Transverse colon (tissue), 4 donors: ENCODE results near the gene ZBP1. TPM values are rescaled to one million over a fixed set of nuclear protein-coding genes. Genes with fewer than 3 reads are reported as not detected.

Experiments used
- DNase-seq: peaks from one replicate; pipeline ENCODE4 v3.0.0-alpha.2; 2019
- H3K27ac ChIP-seq, 4 donors: fragments of 200-600 bp; sonication (generic); 2 replicates each; pipeline ENCODE4 v1.5.1; 2016 to 2018; ENCODE audit warnings: inconsistent platforms in 4 of 4
- H3K27me3 ChIP-seq: fragments of 200-600 bp; sonication (generic); 2 replicates; pipeline ENCODE4 v1.5.1; 2017; ENCODE audit warnings: inconsistent platforms
- H3K36me3 ChIP-seq, 4 donors: fragments of 200-600 bp; sonication (generic); 2 replicates each; pipeline ENCODE4 v1.5.1; 2017 to 2019; ENCODE audit warnings: inconsistent platforms in 4 of 4
- H3K4me1 ChIP-seq, 4 donors: fragments of 200-600 bp; sonication (generic); 2 replicates each; pipeline ENCODE4 v1.5.1; 2017 to 2020; ENCODE audit warnings: inconsistent platforms in 4 of 4
- H3K4me3 ChIP-seq, 4 donors: fragments of 200-600 bp; sonication (generic); 1 replicate in 1 of 4; 2 replicates in 3 of 4; pipeline versions ENCODE4 v1.5.1 to v1.6.1; 2017 to 2019; ENCODE audit warnings: inconsistent platforms in 4 of 4
- H3K9me3 ChIP-seq, 2 donors: fragments of 200-600 bp; sonication (generic); 2 replicates each; pipeline ENCODE4 v1.5.1; 2017 to 2019; ENCODE audit warnings: inconsistent platforms in 2 of 2
- EP300 ChIP-seq: sonication (generic); formaldehyde crosslinking; IDR thresholded peaks from one replicate; pipeline ENCODE4 v1.6.1; 2017; ENCODE audit warnings: antibody characterized with exemption, low read depth
- POLR2A ChIP-seq: fragments of 450-650 bp; IDR thresholded peaks from one replicate; pipeline ENCODE4 v1.6.1; 2016; ENCODE audit warnings: antibody characterized with exemption, mild to moderate bottlenecking, moderate library complexity
- POLR2AphosphoS5 ChIP-seq, 3 donors: sonication (generic); formaldehyde crosslinking; IDR thresholded peaks; one replicate each; pipeline ENCODE4 v1.6.1; 2016; ENCODE audit warnings: antibody characterized with exemption in 3 of 3
- WGBS, 2 donors: methylation state at CpG; one replicate each; pipeline ENCODE4 v1.1.5; 2018; ENCODE audit warnings: low coverage in 1 of 2; 5-methylcytosine and 5-hydroxymethylcytosine counted together
- in situ Hi-C, 4 donors: fragments of 200-750 bp; cut with MboI; loops; one replicate each; pipeline versions ENCODE4 v1.15.0 to v1.15.1; 2017; ENCODE audit warnings: low sequenced_read_pairs in 3 of 4, low pct_ligation_motif_present in 1 of 4, low pct_unique_long_range_greater_than_20kb in 1 of 4
- intact Hi-C: fragments of 100-400 bp; cut with DNase I; formaldehyde crosslinking; loops from one replicate; pipeline ENCODE4 v1.15.1; 2023; ENCODE audit warnings: low total_unique reads
- total RNA-seq, 4 donors: library from RNA; depleted of rRNA; stranded (reverse); fragments of >200 nt; gene quantifications; one replicate each; pipeline ENCODE4 v1.1.0, GENCODE V29; 2016
- TF ChIP-seq, protein P1 (sequence below), 5 experiments: fragments of 200-600 bp in 3 of 5; fragments of 450-650 bp in 2 of 5; sonication (generic) in 3 of 5; IDR thresholded peaks; 1 replicate in 2 of 5; 2 replicates in 3 of 5; pipeline ENCODE4 v1.5.1; 2016 to 2017; ENCODE audit warnings: antibody characterized with exemption in 5 of 5, inconsistent platforms in 3 of 5, mild to moderate bottlenecking in 2 of 5, moderate library complexity in 1 of 5

Gene ZBP1
- total RNA-seq, 4 donors from 2014 or later = 1.6 to 4.4 TPM; not detected in 2

GRCh38 chr20:57657535-57658446 lies 37.6 kb upstream of the ZBP1 start:
- Histone ChIP-seq H3K27ac (peak overlapping the region in 2 of 4 donors; percentile 0 to 12), H3K4me3 (no peak overlapping the region), H3K27me3 (no peaks in the 10 kb centered on the region), H3K9me3 (no peaks in the 10 kb centered on the region), H3K36me3 (no peaks in the 10 kb centered on the region), H3K4me1 (peaks cover 3 to 9% (median 7%) of the 10 kb centered on the region in 4 donors)
- peak; percentile 72 for DNase-seq
- 68% methylated on average over 30 of the region's 36 CpGs; no CpG with 5 or more reads in 1 of the 2 donors for WGBS, 2 donors
- in situ Hi-C loops (loop anchor here (5.0 to 25.0 kb wide), 6 partner anchors 230 to 527 kb away; no protein-coding TSS in a partner anchor), intact Hi-C loops (loop anchor here (10.0 kb wide), 1 partner anchor 197 kb away; no protein-coding TSS in a partner anchor)
- TF ChIP-seq POLR2A = no peak
- TF ChIP-seq POLR2AphosphoS5 (IDR thresholded peaks at IDR 0.05) = no peak

- WGBS, 2 donors = 87% methylated on average over 14 of the region's 20 CpGs; no CpG with 5 or more reads in 1 of the 2 donors
- intact Hi-C loops (loop anchor here (10.0 kb wide), 1 partner anchor 198 kb away; no protein-coding TSS in a partner anchor), in situ Hi-C loops (loop anchor here (5.0 to 25.0 kb wide), 6 partner anchors 230 to 528 kb away; no protein-coding TSS in a partner anchor)
- H3K9me3 ChIP-seq = no peaks in the 10 kb centered on the region
- H3K27me3 ChIP-seq = no peaks in the 10 kb centered on the region
- H3K4me3 ChIP-seq = no peak overlapping the region
- H3K36me3 ChIP-seq = no peaks in the 10 kb centered on the region
- H3K27ac ChIP-seq = peak overlapping the region in 2 of 4 donors; percentile 0 to 12
- no peak for DNase-seq
- TF ChIP-seq POLR2A = no peak
- TF ChIP-seq, protein P1, sequence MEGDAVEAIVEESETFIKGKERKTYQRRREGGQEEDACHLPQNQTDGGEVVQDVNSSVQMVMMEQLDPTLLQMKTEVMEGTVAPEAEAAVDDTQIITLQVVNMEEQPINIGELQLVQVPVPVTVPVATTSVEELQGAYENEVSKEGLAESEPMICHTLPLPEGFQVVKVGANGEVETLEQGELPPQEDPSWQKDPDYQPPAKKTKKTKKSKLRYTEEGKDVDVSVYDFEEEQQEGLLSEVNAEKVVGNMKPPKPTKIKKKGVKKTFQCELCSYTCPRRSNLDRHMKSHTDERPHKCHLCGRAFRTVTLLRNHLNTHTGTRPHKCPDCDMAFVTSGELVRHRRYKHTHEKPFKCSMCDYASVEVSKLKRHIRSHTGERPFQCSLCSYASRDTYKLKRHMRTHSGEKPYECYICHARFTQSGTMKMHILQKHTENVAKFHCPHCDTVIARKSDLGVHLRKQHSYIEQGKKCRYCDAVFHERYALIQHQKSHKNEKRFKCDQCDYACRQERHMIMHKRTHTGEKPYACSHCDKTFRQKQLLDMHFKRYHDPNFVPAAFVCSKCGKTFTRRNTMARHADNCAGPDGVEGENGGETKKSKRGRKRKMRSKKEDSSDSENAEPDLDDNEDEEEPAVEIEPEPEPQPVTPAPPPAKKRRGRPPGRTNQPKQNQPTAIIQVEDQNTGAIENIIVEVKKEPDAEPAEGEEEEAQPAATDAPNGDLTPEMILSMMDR (IDR thresholded peaks at IDR 0.05) = no peak
- no peak for TF ChIP-seq EP300
- no peak for TF ChIP-seq POLR2AphosphoS5 (IDR thresholded peaks at IDR 0.05)
- H3K4me1 ChIP-seq = peaks cover 3 to 9% (median 7%) of the 10 kb centered on the region in 4 donors
These were observed 36.8 kb upstream of the ZBP1 start for GRCh38 chr20:57656821-57657534.

GRCh38 chr20:57656252-57656820 lies 36.1 kb upstream of the ZBP1 start:
- H3K36me3 ChIP-seq = no peaks in the 10 kb centered on the region
- DNase-seq = no peak
- no peak overlapping the region for H3K4me3 ChIP-seq
- intact Hi-C loops (loop anchor here (10.0 kb wide), 1 partner anchor 198 kb away; no protein-coding TSS in a partner anchor), in situ Hi-C loops (loop anchor here (5.0 to 25.0 kb wide), 6 partner anchors 231 to 528 kb away; no protein-coding TSS in a partner anchor)
- peaks cover 3 to 9% (median 7%) of the 10 kb centered on the region in 4 donors for H3K4me1 ChIP-seq
- H3K27ac ChIP-seq = no peak overlapping the region
- 85% methylated on average over 15 of the region's 15 CpGs; no CpG with 5 or more reads in 1 of the 2 donors for WGBS, 2 donors
- TF ChIP-seq, protein P1 (IDR thresholded peaks at IDR 0.05) = no peak
- TF ChIP-seq POLR2A = no peak
- no peak for TF ChIP-seq EP300
- no peak for TF ChIP-seq POLR2AphosphoS5 (IDR thresholded peaks at IDR 0.05)
- H3K27me3 ChIP-seq = no peaks in the 10 kb centered on the region
- H3K9me3 ChIP-seq = no peaks in the 10 kb centered on the region

GRCh38 chr20:57655809-57656155 lies 35.6 kb upstream of the ZBP1 start:
- H3K36me3 ChIP-seq = no peaks in the 10 kb centered on the region
- intact Hi-C loops = loop anchor here (10.0 kb wide), 1 partner anchor 199 kb away; no protein-coding TSS in a partner anchor
- TF ChIP-seq EP300 (no peak), POLR2AphosphoS5 (IDR thresholded peaks at IDR 0.05) (no peak), POLR2A (no peak)
- TF ChIP-seq, protein P1 (IDR thresholded peaks at IDR 0.05) = no peak
- H3K27me3 ChIP-seq = no peaks in the 10 kb centered on the region
- H3K27ac ChIP-seq = no peak overlapping the region
- in situ Hi-C loops = loop anchor here (5.0 to 25.0 kb wide), 6 partner anchors 232 to 529 kb away; no protein-coding TSS in a partner anchor
- no peaks in the 10 kb centered on the region for H3K9me3 ChIP-seq
- 90% methylated on average over 11 of the region's 11 CpGs; no CpG with 5 or more reads in 1 of the 2 donors for WGBS, 2 donors
- DNase-seq = no peak
- no peak overlapping the region for H3K4me3 ChIP-seq
- H3K4me1 ChIP-seq = peaks cover 3 to 9% (median 7%) of the 10 kb centered on the region in 4 donors
